Stromal cell of bone marrow (primary cell): ENCODE data around the gene DDAH1.
A peak's percentile ranks its signal among the peaks of the same experiment; 100 is the strongest.

Source experiments
- DNase-seq: peaks from one replicate; pipeline ENCODE4 v3.0.0-alpha.2; 2012; ENCODE audit warnings: low read depth

The DDAH1 gene

GRCh38 chr1:85303440-85304162, 161.4 kb downstream of the DDAH1 start:
- DNase-seq: no peak

- DNase-seq: no peak
These were observed 164.8 kb downstream of the DDAH1 start for GRCh38 chr1:85300140-85300539.

- peak; percentile 98 for DNase-seq
These were observed 166.9 kb downstream of the DDAH1 start for GRCh38 chr1:85297855-85298629.

DNA sequence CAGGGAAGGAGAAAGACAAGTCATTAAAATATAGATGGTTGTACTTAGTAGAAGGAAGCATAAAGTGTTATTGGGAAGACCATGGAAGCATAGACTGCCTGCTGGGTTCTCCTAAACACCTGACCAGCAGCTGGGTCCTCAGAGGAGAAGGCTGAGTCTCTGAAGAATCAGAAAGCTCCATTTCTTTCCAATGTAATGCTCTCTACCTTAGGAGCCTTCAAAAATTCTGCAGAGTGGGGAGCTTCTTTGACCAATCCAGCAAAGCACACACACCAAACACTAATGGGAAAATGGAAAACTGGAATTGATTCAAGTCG, 167.5 kb downstream of the DDAH1 start:
- no peak for DNase-seq

- no peak for DNase-seq
These were observed 168.0 kb downstream of the DDAH1 start for GRCh38 chr1:85296980-85297379.

DNA sequence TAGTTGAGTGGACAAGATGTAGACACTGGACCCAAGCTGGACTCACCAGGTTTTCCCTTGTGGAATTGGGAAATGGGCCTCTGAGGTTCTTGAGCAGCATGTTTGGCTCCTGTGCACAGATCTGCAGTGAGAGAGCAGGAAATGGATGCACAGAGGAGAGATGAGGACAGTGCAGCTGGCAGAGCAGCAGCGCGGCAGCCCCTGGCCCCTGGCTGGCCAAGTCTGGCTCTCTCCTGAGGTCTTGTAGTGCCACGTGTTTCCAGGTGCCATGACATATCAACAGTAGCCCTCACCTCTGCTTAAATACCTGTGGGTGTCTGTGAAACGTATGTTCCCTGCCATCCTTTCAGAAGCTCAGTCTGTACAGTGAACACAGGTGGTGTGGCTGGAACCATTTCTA, 169.3 kb downstream of the DDAH1 start:
- DNase-seq: no peak

DNA sequence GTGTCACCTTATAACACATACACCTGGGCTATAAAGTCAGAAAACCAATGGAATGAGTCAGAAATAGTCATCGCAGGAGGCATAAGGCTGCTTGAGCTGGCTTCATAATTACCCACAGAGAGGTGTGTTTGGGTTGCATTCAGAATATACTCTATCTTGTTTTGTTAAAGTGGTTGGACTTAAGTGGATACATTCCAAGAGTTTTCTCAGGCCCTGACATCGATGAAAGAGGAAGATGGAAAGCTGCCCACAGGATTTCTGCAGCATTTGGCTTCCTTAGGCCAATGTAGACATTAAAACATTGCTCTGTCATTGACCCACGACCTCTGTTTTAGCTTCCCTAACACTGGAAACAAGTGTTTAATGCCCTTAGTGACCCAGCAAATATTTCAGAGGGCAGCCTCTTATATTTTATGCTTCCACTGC, 169.9 kb downstream of the DDAH1 start:
- DNase-seq: no peak

- no peak for DNase-seq
These were observed 174.1 kb downstream of the DDAH1 start for GRCh38 chr1:85290826-85291225.

DNA sequence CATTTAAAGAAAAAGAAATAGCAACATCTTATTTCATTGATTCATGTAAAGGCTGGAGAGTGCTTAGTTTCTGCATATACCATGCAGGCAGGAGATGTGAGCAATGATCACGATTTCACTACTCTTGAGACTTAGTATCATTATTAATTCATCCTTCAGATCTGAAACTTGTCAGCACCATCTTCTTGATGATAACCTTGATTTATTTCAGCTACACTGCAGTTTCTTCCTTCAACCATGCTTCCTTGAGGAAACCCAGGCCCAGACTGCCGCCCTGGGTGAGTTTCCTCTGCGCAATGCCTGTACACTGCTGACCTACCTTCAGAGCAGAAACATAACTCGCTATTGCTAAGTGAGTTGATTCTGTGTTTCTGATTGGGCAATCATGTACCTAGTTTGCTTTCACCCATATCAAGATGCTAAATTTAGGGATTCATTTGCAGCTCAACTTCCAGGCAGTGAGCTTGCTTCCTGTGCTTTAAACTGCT, 175.1 kb downstream of the DDAH1 start:
- DNase-seq: no peak

DNA sequence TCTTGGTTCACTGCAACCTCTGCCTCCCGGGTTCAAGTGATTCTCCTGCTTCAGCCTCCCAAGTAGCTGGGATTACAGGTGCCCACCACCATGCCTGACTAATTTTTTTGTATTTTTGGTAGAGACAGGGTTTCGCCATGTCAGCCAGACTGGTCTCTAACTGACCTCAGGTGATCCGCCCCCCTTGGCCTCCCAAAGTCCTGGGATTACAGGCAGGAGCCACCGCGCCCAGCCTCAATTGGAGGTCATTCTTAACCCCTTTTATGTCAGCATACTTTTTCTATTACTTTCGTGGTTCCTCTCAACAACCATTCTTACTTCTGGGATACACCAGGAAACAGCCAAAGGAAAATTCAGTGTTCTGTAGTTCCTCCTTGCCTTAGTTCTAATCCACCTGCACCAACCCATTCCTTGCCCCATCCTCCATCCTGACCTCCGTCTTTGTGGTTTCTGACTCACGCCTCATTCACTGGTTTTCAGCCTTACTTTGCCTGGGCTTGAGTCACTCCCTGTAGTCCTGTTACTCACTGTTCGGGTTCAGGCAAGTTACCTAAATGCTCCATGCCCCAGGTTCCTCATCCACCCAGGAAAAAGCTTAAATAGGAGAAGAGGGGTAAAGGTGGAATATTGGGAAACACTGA, 175.6 kb downstream of the DDAH1 start:
- DNase-seq: peak; percentile 86

DNA sequence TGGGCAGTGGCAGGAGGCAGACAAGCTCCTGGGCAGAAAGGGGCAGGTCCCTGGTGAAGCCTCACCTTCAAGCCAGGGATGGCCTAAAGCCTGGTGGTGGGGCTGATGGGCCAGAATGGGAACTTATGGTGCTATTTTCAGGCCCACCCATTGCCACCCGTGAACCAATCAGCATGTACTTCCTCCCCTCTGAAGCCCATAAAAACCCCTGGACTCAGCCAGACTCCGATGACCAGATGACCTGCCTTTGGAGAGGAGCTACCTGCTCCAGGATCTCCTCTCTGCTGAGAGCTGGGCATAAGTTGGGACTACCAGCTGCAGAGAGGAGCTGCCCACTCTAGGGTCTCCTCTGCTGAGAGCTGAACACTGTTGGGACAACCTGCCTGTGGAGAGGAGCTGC, 180.8 kb downstream of the DDAH1 start:
- no peak for DNase-seq

DNA sequence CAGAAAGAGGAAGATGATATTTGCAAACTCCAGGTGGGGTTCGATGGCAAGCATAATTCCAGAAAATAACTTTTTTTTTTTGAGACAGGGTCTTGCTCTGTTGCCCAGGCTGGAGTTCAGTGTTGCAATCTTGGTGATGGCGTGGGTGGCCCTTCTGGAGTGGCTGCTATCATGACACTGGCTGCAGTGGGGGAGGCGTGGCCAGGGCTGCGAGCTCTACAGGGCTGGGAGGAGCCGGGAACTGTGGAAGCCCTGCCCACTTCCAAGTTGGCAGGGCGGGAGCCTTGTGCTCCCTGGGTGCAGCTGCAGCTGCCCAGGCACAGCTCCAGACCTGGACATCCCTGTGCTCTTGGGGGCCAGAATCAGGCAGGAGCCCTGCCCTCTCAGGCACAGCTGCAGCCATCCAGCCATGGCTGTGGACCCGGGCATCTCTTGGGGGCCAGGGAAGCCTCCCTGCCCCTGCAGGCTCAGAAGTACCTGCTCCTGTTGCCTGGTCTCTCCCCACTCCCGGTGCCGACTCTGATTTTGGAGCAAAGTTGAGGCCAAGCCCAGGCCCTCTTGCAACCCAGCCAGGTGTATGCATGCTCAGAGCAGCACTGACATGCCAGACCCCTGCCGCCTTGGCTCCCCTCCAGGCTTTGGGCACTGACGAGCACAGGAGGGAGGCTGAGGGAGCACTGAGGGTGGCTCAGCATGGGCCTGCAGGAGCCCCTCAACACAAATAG, 181.3 kb downstream of the DDAH1 start:
- DNase-seq: no peak

DNA sequence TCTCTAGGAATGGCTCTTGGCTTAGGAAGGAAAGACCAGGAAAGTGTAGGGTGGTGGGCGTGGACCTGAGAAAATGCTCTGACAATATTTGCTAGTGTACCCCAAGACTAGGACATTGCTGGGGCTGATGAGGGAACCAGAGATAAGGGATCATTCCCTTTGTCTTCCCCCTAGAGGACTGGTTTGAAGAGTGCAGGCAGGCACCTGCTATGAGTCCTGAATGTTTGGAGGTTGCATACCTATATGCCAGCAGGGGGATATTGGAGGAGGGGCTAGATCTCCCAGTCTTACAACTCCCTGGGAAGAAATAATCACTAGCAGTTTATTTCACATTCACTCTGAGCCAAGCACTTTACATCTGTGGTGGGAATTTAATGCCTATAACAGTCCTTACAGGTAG, 182.5 kb downstream of the DDAH1 start:
- no peak for DNase-seq

- no peak for DNase-seq
These were observed 184.3 kb downstream of the DDAH1 start for GRCh38 chr1:85280636-85281035.

DNA sequence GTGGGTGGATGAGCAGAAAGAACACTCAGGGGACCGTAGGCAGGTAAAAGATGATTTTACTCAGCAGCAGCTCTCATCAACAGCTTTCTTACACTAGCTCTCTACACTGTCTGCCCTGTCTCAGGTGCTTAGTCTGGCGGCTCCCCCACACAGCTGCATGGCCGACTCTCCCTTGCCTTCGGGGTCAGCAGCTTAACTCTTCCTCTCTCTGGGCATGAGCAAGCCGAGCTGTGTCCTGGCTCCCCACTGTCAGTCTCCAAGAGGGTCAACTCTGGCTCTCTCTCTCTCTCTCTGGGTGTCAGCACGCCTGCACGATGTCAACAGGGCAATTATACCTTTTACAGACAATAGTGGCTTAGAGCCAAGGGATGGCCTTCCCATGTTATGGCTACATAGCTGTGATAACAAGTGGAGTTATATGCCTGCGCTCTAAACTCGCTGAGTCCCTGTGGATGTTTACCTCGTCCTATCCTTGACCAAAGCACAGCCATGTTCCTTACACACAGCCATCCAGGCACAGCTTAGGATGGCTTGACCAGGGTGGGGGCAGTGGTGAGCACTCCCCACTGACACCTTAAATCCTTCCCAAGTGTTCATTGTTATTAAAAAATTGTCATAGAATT, 185.4 kb downstream of the DDAH1 start:
- DNase-seq: no peak

DNA sequence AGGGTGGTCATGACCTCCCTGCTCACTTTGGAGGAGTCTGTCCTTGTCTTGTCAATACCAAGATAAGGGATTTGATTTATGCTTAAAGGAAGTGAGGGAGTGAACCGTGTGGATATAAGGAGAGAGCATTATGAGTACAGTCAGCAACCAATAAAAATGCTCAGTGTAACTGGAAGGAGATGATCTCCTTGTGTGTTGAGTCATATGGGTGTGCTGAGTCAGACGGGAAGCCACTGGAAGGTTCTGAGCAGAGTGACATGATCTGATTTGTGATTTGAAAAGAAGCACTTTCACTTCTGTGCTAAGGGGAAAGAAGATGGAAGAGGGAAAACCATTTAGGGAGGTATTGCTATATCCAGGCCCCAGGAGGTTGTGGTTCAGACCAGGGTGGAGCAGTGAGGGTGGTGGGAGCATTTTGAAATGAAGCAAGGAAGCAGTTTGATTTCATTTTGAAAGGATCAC, 186.1 kb downstream of the DDAH1 start:
- DNase-seq: peak; percentile 95

DNA sequence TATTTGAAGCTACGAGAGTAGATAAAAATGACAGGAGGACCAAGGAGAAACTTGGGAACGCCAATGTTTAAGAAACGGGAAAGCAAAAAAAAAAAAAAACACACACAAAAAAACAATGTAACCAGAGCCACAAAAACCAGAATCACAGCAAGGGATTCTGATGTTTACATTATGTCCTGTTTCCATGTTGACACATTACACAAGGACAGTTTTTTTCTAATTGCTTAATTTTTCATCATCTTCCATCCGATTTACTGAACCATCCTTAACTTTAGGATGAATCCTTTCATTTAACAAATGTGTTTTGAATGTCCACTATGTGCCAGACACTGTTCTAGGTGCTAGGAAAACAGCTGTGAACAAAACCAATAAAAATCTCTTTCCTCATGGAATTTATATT, 187.2 kb downstream of the DDAH1 start:
- no peak for DNase-seq

DNA sequence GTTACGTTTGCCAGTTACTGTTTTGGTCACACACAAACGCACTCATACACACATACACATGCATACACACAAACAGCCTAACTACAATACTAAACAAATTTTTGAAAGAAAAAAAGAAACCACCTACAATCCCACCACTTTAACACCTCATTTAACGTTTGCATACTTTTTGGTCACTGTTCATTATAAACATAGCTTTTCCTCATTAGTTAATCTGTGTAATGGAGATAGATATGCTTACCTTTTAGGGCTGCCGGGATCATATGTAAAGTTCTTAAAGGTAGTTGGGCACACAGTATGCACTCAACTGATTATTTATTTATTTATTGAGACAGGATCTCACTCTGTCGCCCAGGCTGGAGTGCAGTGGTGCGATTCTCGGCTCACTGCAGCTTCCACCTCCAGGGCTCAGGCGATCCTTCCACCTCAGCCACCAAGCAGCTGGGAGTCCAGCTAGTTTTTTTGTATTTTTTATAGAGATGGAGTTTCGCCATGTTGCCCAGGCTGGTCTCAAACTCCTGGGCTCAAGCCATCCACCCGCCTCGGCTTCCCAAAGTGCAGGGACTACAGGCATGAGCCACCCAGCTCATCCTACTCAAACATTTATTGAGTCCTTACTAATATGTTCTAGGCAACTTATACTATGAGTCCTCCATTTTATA, 187.8 kb downstream of the DDAH1 start:
- DNase-seq: no peak

- peak; percentile 96 for DNase-seq
These were observed 188.6 kb downstream of the DDAH1 start, which contains the start of gene BCL10 for GRCh38 chr1:85276215-85276977. BCL10 (minus strand) TSS chr1:85276632; CDS start chr1:85276352, 280 bp downstream.

DNA sequence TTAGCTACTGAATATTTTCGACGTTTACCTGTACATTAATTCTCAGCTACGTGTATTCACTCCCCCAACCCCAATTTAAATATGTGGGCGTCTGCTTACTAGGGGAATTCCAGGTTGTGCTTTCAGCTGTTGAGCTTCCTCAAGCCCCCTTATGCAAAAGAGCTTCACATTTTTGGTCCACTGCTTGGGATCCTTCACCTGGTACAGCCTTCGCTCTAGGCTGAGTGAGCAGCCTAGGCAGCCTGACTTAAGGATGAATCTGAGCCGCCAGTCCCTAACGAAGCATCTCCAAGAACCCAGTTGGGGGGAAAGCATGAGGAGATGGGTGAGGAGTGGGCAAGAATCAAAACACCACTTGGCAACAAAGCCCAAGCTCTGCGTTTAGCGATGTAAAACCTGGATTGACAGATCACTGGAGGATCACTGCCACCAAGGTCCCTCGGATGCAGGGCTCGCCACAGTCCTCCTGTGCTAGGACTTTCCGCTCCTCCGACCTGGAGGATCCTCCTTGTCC, 189.2 kb downstream of the DDAH1 start:
- DNase-seq: no peak
